PC-9 (cell line): Measurements from ENCODE around the gene AOPEP.

ENCODE experiments used
- CTCF ChIP-seq: fragments of 200-600 bp; sonication (generic); conservative IDR thresholded peaks from 2 replicates; pipeline ENCODE4 v1.6.1; 2017; ENCODE audit warnings: mixed run types, antibody characterized with exemption, mild to moderate bottlenecking, moderate library complexity
- EZH2 ChIP-seq: fragments of 200-600 bp; sonication (generic); IDR thresholded peaks from 2 replicates; pipeline ENCODE4 v1.8.0; 2017; ENCODE audit warnings: antibody characterized with exemption, low read depth

GRCh38 chr9:94734054-94734754 lies 7.7 kb downstream of the AOPEP start:
- TF ChIP-seq CTCF (no peak), EZH2 (no peak)
